ENCODE data around the gene AFMID.

GRCh38 chr17:78159575-78160158 lies 27.5 kb upstream of the AFMID start:
- no peak for TF ChIP-seq CTCF (IDR thresholded peaks at IDR 0.05)
- no peak for TF ChIP-seq POLR2A (IDR thresholded peaks at IDR 0.05)
